ENCODE results near the gene GRID2IP.
"Not testable (repeated sequence)": the region's sequence is repeated elsewhere in the genome, so short reads cannot be mapped to it uniquely, and the experiment has no call there.

GRID2IP gene

GRCh38 chr7:6551016-6551511, at the start of gene GRID2IP:
GRID2IP (minus strand) TSS chr7:6551461; CDS start chr7:6551436, 25 bp downstream.
- no peak for DNase-seq (ENCODE audit: low read depth)

- DNase-seq (ENCODE audit: low read depth): no peak
Observed at GRCh38 chr7:6600093-6600492, 48.8 kb upstream of the GRID2IP start.

- DNase-seq (ENCODE audit: low read depth): no peak
Observed at GRCh38 chr7:6590645-6591110, 39.4 kb upstream of the GRID2IP start.

GRCh38 chr7:6589829-6590644, 38.8 kb upstream of the GRID2IP start, which contains the start of gene INTS15:
INTS15 (plus strand) TSS chr7:6590021; CDS start chr7:6590284, 263 bp downstream.
- DNase-seq (ENCODE audit: low read depth): peak; percentile 24

- no peak for DNase-seq (ENCODE audit: low read depth)
Observed at GRCh38 chr7:6589151-6589828, 38.0 kb upstream of the GRID2IP start.

GRCh38 chr7:6588566-6588965, 37.3 kb upstream of the GRID2IP start:
- DNase-seq (ENCODE audit: low read depth): no peak

DNA sequence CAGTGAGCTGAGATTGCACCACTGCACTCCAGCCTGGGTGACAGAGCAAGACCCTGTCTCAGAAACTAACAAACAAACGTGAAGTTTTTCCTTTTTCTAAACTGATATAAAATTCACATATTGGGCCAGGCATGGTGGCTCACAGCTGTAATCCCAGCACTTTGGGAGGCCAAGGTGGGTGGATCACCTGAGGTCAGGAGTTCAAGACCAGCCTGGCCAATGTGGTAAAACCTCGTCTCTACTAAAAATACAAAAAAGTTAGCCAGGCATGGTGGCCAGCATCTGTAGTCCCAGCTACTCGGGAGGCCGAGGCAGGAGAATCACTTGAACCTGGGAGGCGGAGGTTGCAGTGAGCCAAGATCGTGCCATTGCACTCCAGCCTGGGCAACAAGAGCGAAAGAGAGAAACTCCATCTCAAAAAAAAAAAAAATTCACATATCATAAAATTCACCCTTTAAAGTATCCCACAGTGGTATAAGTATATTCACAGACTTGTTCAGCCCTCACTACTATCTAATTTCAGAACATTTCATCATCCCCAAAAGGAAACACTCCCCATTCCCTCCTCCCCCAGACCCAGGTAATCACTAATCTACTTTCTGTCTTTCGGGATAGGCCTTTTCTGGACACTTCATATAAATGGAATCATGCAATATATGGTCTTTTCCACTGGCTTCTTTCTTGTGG, 34.6 kb upstream of the GRID2IP start:
- not testable (repeated sequence) for DNase-seq (ENCODE audit: low read depth)

GRCh38 chr7:6579446-6579845, 28.2 kb upstream of the GRID2IP start:
- no peak for DNase-seq (ENCODE audit: low read depth)

DNA sequence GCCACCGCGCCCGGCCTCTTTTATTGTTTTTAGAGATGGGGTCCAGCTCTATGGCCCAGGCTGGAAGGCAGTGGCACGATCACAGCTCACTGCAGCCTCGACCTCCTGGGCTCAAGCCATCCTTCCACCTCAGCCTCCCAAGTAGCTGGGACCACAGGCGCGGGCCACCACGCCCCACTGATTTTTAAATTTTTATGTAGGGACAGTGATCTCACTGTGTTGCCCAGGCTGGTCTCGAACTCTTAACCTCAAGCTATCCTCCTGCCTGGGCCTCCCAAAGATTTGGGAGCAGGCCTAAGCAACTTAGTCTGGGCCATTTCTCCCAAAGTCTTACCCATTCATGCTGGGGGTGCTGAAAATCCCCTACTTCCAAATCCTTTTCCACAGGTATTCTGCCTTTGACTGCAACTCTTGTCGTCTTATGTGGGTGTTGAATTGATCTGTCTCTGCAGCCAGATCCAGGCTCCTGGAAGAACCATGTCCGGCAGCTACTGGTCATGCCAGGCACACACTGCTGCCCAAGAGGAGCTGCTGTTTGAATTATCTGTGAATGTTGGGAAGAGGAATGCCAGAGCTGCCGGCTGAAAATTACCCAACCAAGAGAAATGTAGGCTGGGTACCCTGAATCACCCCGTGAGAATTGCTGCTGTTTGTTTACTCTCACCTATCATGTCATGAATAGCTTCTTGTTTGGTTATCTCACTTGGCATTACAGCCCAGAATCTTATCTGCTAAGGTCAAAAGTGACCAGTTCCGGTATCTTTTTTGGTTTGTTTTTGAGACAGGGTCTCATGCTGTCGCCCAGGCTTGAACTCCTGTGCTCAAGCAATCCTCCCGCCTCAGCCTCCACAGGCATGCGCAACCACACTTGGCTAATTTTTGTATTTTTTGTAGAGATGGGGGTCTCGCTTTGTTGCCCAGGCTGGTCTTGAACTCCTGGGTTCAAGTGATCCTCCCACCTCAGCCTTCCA, 27.1 kb upstream of the GRID2IP start:
- DNase-seq (ENCODE audit: low read depth): no peak

- peak; percentile 47 for DNase-seq (ENCODE audit: low read depth)
Observed at GRCh38 chr7:6577369-6578113, 26.3 kb upstream of the GRID2IP start, which contains the start of gene ZDHHC4. ZDHHC4 (plus strand) TSS chr7:6577454; CDS start chr7:6580562, 3,108 bp downstream.

DNA sequence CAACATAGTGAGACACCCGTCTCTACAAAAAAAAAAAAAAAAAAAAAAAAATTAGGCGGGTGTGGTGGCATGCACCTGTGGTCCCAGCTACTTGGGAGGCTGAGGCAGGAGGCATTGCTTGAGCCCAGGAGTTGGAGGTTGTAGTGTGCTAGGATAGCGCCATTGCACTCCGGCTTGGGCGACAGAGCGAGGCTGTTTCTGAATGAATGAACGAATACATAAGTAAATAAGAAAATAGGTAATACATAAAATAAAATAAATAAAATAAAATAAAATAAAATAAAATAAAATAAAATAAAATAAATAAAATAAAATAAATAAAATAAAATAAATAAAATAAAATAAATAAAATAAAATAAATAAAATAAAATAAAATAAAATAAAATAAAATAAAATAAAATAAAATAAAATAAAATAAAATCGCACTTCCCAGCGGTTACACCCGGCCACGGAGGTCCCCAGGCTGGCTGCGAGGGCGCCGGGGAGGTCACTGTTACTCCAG, 25.7 kb upstream of the GRID2IP start:
- DNase-seq (ENCODE audit: low read depth): not testable (repeated sequence)

- no peak for DNase-seq (ENCODE audit: low read depth)
Observed at GRCh38 chr7:6576024-6576866, 25.0 kb upstream of the GRID2IP start.

- DNase-seq (ENCODE audit: low read depth): no peak
Observed at GRCh38 chr7:6575281-6576023, 24.2 kb upstream of the GRID2IP start.

GRCh38 chr7:6571160-6571779, 20.0 kb upstream of the GRID2IP start:
- no peak for DNase-seq (ENCODE audit: low read depth)

DNA sequence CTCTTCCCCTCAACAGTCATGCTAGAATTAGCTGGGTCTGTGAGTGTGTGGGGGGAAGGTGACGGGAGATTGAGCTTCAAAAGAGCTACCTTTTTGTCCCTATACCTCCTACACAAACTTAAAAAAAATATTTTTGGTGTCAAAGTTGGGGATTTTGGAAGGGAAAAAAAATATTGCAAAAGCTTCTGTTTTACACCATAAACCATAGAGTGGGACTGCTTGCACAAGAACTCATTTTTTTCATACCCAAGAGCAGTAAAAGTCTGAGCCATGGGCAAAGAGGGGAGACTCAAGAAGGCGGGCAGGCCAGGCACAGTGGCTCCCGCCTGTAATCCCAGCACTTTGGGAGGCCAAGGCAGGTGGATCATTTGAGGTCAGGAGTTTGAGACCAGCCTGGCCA, 16.6 kb upstream of the GRID2IP start:
- DNase-seq (ENCODE audit: low read depth): no peak

DNA sequence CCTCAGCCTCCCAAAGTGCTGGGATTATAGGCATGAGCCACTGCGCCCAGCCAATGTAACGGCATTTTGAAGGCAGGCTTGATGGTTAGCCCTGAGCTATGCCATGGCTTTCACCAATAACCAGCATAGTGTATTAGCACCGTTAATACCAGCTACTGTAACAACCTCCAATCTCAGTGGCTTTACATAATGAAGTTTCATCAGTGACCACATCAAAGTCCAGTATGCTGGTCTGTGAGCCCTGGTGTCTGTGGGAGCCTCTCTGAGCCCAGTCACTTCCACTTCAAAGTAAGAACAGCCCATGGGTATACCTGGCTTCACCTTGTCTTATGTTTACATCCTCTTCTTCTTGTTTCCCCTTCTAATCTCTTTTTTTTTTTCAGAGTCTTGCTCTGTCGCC, 14.4 kb upstream of the GRID2IP start:
- DNase-seq (ENCODE audit: low read depth): no peak

- DNase-seq (ENCODE audit: low read depth): no peak
Observed at GRCh38 chr7:6563936-6564770, 12.9 kb upstream of the GRID2IP start.

Measured in GM04503 (cell line).